Uterine smooth muscle cell (primary cell): ENCODE measurements around the gene SETD2. TPM values are rescaled to one million over a fixed set of nuclear protein-coding genes. Genes with fewer than 3 reads are reported as not detected.

ENCODE experiments used
- total RNA-seq: library from RNA; depleted of rRNA; stranded (reverse); fragments of >200 nt; gene quantifications from 2 replicates; pipeline ENCODE4 v1.2.3, GENCODE V29; 2014

Gene SETD2, protein sequence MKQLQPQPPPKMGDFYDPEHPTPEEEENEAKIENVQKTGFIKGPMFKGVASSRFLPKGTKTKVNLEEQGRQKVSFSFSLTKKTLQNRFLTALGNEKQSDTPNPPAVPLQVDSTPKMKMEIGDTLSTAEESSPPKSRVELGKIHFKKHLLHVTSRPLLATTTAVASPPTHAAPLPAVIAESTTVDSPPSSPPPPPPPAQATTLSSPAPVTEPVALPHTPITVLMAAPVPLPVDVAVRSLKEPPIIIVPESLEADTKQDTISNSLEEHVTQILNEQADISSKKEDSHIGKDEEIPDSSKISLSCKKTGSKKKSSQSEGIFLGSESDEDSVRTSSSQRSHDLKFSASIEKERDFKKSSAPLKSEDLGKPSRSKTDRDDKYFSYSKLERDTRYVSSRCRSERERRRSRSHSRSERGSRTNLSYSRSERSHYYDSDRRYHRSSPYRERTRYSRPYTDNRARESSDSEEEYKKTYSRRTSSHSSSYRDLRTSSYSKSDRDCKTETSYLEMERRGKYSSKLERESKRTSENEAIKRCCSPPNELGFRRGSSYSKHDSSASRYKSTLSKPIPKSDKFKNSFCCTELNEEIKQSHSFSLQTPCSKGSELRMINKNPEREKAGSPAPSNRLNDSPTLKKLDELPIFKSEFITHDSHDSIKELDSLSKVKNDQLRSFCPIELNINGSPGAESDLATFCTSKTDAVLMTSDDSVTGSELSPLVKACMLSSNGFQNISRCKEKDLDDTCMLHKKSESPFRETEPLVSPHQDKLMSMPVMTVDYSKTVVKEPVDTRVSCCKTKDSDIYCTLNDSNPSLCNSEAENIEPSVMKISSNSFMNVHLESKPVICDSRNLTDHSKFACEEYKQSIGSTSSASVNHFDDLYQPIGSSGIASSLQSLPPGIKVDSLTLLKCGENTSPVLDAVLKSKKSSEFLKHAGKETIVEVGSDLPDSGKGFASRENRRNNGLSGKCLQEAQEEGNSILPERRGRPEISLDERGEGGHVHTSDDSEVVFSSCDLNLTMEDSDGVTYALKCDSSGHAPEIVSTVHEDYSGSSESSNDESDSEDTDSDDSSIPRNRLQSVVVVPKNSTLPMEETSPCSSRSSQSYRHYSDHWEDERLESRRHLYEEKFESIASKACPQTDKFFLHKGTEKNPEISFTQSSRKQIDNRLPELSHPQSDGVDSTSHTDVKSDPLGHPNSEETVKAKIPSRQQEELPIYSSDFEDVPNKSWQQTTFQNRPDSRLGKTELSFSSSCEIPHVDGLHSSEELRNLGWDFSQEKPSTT (N-terminal part only)
- 35.9 and 37.1 TPM in 2 replicates for total RNA-seq

DNA sequence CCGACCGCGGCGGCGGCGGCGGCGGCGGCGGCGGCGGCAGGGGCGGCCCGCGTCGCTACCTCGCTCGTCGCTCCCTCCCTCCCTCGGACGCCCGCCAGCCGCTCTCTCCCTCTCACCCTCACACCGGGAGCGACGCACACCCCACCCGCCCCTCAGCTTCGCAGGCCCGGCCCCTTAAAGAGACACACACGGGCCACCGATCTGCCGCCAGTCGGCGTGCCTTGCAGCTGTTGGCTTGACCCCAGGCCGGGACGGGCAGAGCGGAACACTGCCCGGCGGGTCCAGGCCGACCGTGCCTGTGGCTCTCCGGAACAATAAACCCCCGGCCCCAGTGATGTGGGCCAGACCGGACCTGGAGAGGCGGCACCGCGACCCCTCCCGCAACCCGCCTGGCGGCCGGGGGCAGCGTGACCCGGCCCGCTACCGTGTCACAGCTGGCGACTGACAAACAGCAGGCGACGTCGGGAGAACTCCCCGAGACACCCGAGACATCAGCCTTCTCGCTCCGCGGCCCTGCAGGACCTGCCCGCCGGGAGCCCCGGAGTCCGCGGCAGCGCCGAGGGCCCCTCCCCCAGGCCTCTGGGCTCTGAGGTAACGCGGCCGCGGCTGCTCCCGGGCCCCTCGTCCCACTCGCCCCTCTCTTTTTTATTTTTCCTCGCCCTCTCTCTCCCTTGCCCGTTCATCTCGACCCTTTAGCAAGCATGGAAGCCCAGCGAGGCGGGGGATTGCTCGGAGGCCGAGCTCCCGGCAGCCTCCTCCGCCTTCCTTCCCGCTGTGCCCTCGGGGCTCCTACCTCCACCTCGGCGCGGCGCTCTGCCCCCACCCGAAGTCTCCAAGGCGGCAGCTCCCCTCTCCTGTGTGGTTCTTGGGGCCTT is at the start of gene SETD2:
TSS of gene SETD2 (minus strand) at position 107 of the 875 bp plus-strand sequence. CDS start 189 bp downstream, outside the sequence.

GRCh38 chr3:46978985-46979944 is 184.6 kb downstream of the SETD2 start, which contains the start of gene NBEAL2:
Gene NBEAL2, plus strand, starts transcription at chr3:46979666. Its CDS starts 196 bp downstream, at chr3:46979862.

DNA sequence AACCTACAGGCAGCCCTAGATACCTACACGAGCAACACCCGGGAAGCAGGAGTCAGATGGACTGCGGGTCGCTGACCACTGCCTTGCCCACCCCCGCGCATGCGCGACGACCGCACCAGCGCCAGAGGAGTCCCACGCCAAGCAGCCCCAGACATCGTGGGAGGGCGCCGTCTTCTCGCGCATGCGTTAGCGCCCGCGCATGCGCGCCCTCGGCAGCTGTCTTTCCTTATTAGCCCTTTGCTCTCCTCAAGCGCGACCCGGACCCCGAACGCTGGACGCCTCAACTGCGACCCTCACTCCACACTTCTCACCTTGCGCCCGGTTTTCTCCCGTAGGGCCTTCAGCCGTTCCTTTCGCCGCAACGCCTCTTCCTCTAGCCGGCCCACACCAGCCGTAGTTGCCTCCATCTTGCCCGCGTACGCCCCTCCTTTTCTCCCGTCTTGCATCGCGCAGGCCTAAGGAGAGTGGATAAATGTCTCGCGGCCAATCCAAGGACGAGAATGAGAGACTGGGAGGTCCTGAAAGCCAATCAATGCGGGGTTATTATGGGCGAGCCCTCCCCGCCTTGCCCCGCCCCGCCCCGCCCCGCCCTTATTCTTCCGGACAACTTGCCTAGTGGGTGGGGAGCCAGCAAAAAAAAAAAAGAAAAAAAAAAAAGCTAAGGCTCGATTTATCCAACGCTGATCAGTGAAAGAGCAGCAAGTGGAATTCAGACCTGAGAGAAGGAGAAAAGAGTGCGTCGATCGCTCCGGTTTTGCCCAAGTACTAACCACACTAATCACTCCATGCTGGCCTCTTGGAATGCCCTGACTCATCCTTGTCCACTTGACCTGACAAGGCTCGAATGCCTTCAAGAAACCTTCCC is 187.4 kb downstream of the SETD2 start, which contains the start of gene CCDC12:
TSS of gene CCDC12 (minus strand) at position 420 of the 865 bp plus-strand sequence. CDS start at position 407, 13 bp downstream.

Other genes starting within 250 kb of the SETD2 start
- 30.6 and 33.2 TPM in 2 replicates for gene CCDC12, start 187.4 kb downstream of the SETD2 start, total RNA-seq
- gene NBEAL2, start 184.4 kb downstream of the SETD2 start, total RNA-seq, result 4.5 and 5.2 TPM in 2 replicates
- 3.2 TPM in 2 replicates for gene KIF9, start 118.7 kb upstream of the SETD2 start, total RNA-seq
- 20.0 and 25.3 TPM in 2 replicates for gene KLHL18, start 118.8 kb upstream of the SETD2 start, total RNA-seq
- 28.8 and 31.5 TPM in 2 replicates for gene PTPN23, start 216.9 kb upstream of the SETD2 start, total RNA-seq